HCT116 (cell line): ENCODE data around the gene PGAP6. TPM values are rescaled to one million over a fixed set of nuclear protein-coding genes. Genes with fewer than 3 reads are reported as not detected.
"Not testable (repeated sequence)": the region's sequence is repeated elsewhere in the genome, so short reads cannot be mapped to it uniquely, and the experiment has no call there.

ENCODE experiments used
- ATAC-seq: fragments of 200-7000 bp; cut with Tn5 transposase; 2 replicates; pipeline ENCODE4 v1.9.1; 2020; ENCODE audit warnings: mild to moderate bottlenecking, moderate library complexity
- BruUV-seq: library from RNA; stranded (reverse); fragments of 400-500 nt; replicated peaks from 2 replicates; lab custom pipeline; 2021; lab: Mats Ljungman, UMichigan
- CTCF ChIA-PET: fragments of 300-600 bp; sonication (Branson Sonifier 250); formaldehyde crosslinking; loops from one replicate; lab custom pipeline; 2021; ENCODE audit warnings: antibody characterized with exemption; lab: Charles Lee
- POLR2A ChIA-PET: fragments of 300-600, 350-600 bp; sonication (Branson Sonifier 250); formaldehyde crosslinking; loops from one replicate; lab custom pipeline; 2021; ENCODE audit warnings: antibody characterized with exemption; lab: Charles Lee
- RAD21 ChIA-PET, 2 experiments: fragments of 300-600 bp; sonication (Branson Sonifier 250); formaldehyde crosslinking; loops; one replicate each; lab custom pipeline; 2023; ENCODE audit warnings: low total read pairs in 2 of 2; ENCODE audit not compliant: uncharacterized antibody in 2 of 2, unreplicated experiment in 2 of 2, low non-redundant PET in 1 of 2; lab: Charles Lee
- DNase-seq: peaks from one replicate; pipeline ENCODE4 v3.0.0-alpha.2; 2010; ENCODE audit warnings: low read depth, low spot score
- H2AFZ ChIP-seq: fragments of 200-600 bp; shearing (Covaris generic), sonication (generic); 2 replicates; pipeline ENCODE4 v1.6.1; 2017; ENCODE audit warnings: low read depth, mixed run types, mixed read lengths, antibody characterized with exemption, low read length; ENCODE audit not compliant: poor library complexity, severe bottlenecking
- H3K27ac ChIP-seq: 2 replicates; pipeline ENCODE4 v1.5.1; 2012; ENCODE audit warnings: low read depth, low read length
- H3K27me3 ChIP-seq: fragments of 200-600 bp; sonication (generic); 2 replicates; pipeline ENCODE4 v1.6.1; 2016; ENCODE audit warnings: mixed run types, low read length, mixed read lengths; ENCODE audit not compliant: insufficient read depth
- H3K36me3 ChIP-seq, 2 experiments: fragments of 200-500 bp in 1 of 2; fragments of 200-600 bp in 1 of 2; sonication (Bioruptor generic) in 1 of 2; sonication (generic) in 1 of 2; 2 replicates each; pipeline versions ENCODE4 v1.5.1 to v1.6.1; 2014 to 2016; ENCODE audit warnings: low read length in 2 of 2, inconsistent platforms in 1 of 2, mixed read lengths in 1 of 2, mixed run types in 1 of 2; ENCODE audit not compliant: insufficient read depth in 2 of 2, control insufficient read depth in 1 of 2
- H3K4me1 ChIP-seq, 2 experiments: fragments of 200-600 bp in 1 of 2; sonication (generic) in 1 of 2; 2 replicates each; pipeline versions ENCODE4 v1.5.1 to v1.6.1; 2012 to 2017; ENCODE audit warnings: low read length in 2 of 2, inconsistent platforms in 1 of 2, mild to moderate bottlenecking in 1 of 2, mixed read lengths in 1 of 2, mixed run types in 1 of 2, moderate library complexity in 1 of 2; ENCODE audit not compliant: insufficient read depth in 2 of 2, control insufficient read depth in 1 of 2
- H3K4me2 ChIP-seq: fragments of 200-600 bp; sonication (generic); 2 replicates; pipeline ENCODE4 v1.6.1; 2017; ENCODE audit warnings: mixed run types, low read length, mixed read lengths
- H3K4me3 ChIP-seq, 2 experiments: fragments of 200-600 bp in 1 of 2; sonication (generic) in 1 of 2; replicated peaks in 1 of 2; 2 replicates each; pipeline ENCODE4 v1.5.1; 2011 to 2016; ENCODE audit warnings: low read length in 2 of 2, control low read depth in 1 of 2, low read depth in 1 of 2, mild to moderate bottlenecking in 1 of 2, mixed read lengths in 1 of 2, mixed run types in 1 of 2
- H3K79me2 ChIP-seq: fragments of 200-600 bp; sonication (generic); 2 replicates; pipeline ENCODE4 v1.6.1; 2017; ENCODE audit warnings: mild to moderate bottlenecking, mixed run types, low read length, moderate library complexity, mixed read lengths; ENCODE audit not compliant: insufficient read depth
- H3K9ac ChIP-seq: fragments of 200-600 bp; sonication (generic); 2 replicates; pipeline ENCODE4 v1.6.1; 2016; ENCODE audit warnings: low read length, mixed read lengths
- H3K9me2 ChIP-seq: fragments of 200-600 bp; sonication (generic), shearing (Covaris generic); 2 replicates; pipeline ENCODE4 v1.6.1; 2017; ENCODE audit warnings: mixed run types, mild to moderate bottlenecking, moderate library complexity; ENCODE audit not compliant: insufficient read depth
- H3K9me3 ChIP-seq, 2 experiments: fragments of 200-500 bp in 1 of 2; fragments of 200-600 bp in 1 of 2; sonication (Bioruptor generic) in 1 of 2; sonication (generic) in 1 of 2; 2 replicates each; pipeline ENCODE4 v1.6.1; 2014 to 2017; ENCODE audit warnings: low read length in 2 of 2, mixed read lengths in 2 of 2, inconsistent platforms in 1 of 2, low read depth in 1 of 2, mild to moderate bottlenecking in 1 of 2, mixed run types in 1 of 2, moderate library complexity in 1 of 2; ENCODE audit not compliant: control insufficient read depth in 1 of 2, insufficient read depth in 1 of 2
- H4K20me1 ChIP-seq: fragments of 200-600 bp; sonication (generic), shearing (Covaris generic); 2 replicates; pipeline ENCODE4 v1.6.1; 2017; ENCODE audit warnings: mixed run types, mild to moderate bottlenecking, moderate library complexity; ENCODE audit not compliant: insufficient read depth
- CBX3 ChIP-seq: IDR thresholded peaks from 2 replicates; pipeline ENCODE4 v1.6.1; 2012; ENCODE audit warnings: low read depth
- EZH2phosphoT487 ChIP-seq: fragments of 200-600 bp; IDR thresholded peaks from 2 replicates; pipeline ENCODE4 v1.6.1; 2018; ENCODE audit warnings: antibody characterized with exemption, borderline replicate concordance
- FOSL1 ChIP-seq: IDR thresholded peaks from 2 replicates; pipeline ENCODE4 v1.6.1; 2012; ENCODE audit warnings: low read depth
- TCF7L2 ChIP-seq: IDR thresholded peaks from 2 replicates; pipeline ENCODE4 v1.7.0; 2011; ENCODE audit warnings: borderline replicate concordance, inconsistent platforms; ENCODE audit not compliant: insufficient read depth, insufficient read length; ENCODE audit errors: extremely low read depth
- intact Hi-C: fragments of 100-400 bp; cut with micrococcal nuclease; formaldehyde crosslinking; loops from 2 replicates; pipeline ENCODE4 v1.10.0; 2022
- total RNA-seq: library from RNA; stranded (reverse); gene quantifications from one replicate; pipeline ENCODE4 v1.2.1, GENCODE V29; 2021; ENCODE audit not compliant: unreplicated experiment

Gene PGAP6
- total RNA-seq, 1 experiment from 2014 or later = 35.4 TPM

DNA sequence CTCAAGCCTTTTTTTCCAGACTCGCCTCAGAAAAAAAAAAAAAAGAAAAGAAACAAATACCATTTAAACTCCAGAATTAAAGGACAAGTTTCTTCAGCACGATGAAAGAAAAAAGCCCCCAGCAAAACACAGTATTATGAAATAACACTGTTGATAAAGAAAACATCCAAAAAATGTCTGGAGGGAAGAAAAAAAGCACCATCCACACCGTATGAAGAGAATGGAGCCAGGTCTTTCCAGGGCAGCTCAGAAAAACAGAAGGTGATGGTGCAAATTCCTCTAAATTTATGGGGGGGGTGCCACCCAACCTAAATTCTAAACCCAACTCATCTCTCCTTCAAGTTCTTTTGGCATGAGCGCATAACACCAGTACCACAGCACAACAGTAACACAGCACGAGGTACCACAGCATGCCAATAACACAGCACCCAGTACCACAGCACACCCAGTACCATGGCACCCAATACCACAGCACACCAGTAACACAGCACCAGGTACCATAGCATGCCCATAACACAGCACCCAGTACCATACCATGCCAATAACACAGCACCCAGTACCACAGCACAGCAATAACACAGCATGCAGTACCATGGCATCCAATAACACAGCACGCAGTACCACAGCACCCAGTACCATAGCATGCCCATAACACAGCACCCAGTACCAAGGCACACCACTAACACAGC is 48.2 kb downstream of the PGAP6 start:
- no peak overlapping the region for H3K27ac ChIP-seq
- H3K36me3 ChIP-seq = no peaks in the 10 kb centered on the region
- intact Hi-C loops = no loop called here
- no peaks in the 10 kb centered on the region for H3K9me2 ChIP-seq
- no peaks in the 10 kb centered on the region for H3K9me3 ChIP-seq
- TF ChIP-seq EZH2phosphoT487 = no peak
- no peak for TF ChIP-seq FOSL1
- TF ChIP-seq TCF7L2 = no peak
- TF ChIP-seq CBX3 = no peak
- H3K9ac ChIP-seq = no peak overlapping the region
- ATAC-seq (no peak), DNase-seq (no peak)
- peaks cover 59% of the 10 kb centered on the region for H3K79me2 ChIP-seq
- H3K4me3 ChIP-seq = no peak overlapping the region
- H3K4me1 ChIP-seq = peaks cover 5 to 9% of the 10 kb centered on the region in 2 experiments
- H4K20me1 ChIP-seq = no peaks in the 10 kb centered on the region
- CTCF ChIA-PET = no interaction called here
- H3K4me2 ChIP-seq = no peak overlapping the region
- no peaks in the 10 kb centered on the region for H3K27me3 ChIP-seq
- BruUV-seq = no TSS peak
- RAD21 ChIA-PET = no interaction called here
- POLR2A ChIA-PET = no interaction called here
- no peak overlapping the region for H2AFZ ChIP-seq

DNA sequence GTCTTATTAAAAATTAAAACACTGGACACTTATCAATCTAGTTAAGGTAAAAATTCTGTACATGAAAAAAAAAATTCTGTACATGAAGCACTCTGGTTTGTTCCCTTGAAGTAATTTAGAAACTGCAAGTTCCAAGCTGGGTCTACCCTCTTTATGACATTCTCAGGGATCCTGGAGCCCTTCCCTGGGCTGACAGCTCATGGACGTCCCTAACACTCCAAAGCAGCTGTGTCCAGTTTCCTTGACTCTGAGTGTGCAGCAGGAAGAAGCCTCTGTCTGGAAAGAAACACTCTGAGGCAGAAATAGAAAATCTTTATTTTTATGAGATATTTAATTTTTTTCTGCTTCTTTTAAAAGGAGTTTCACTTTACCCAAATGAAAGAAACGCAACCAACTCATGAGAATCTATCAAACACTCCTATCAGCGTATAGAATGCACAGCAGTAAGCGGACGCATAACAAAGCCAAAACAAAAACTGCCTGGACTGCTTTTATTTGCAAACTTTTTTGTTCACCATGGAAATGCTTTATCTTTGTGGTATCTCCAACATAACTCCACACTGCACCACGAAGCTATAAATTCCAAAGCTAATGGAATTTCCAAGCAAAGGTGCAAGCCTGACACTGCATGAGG is 50.5 kb downstream of the PGAP6 start:
- BruUV-seq, H3K9me2 ChIP-seq, H2AFZ ChIP-seq, POLR2A ChIA-PET, H3K9me3 ChIP-seq, CTCF ChIA-PET, H3K36me3 ChIP-seq, H3K4me2 ChIP-seq, H4K20me1 ChIP-seq, H3K4me3 ChIP-seq, H3K27ac ChIP-seq, DNase-seq, H3K27me3 ChIP-seq, ATAC-seq, intact Hi-C loops, H3K9ac ChIP-seq, RAD21 ChIA-PET: not testable (repeated sequence)
- Histone ChIP-seq H3K79me2 (peaks cover 46% of the 10 kb centered on the region), H3K4me1 (peaks cover 14 to 32% of the 10 kb centered on the region in 2 experiments)
